ENCODE results near the gene KRT36.

- TF ChIP-seq POLR2AphosphoS5 (IDR thresholded peaks at IDR 0.05; ENCODE audit: low read depth, low read length) (no peak), REST (IDR thresholded peaks at IDR 0.05; ENCODE audit: insufficient read depth in 1 of 2, low read depth in 2 of 2, low read length in 2 of 2) (no peak), TAF1 (IDR thresholded peaks at IDR 0.05; ENCODE audit: borderline replicate concordance, insufficient read depth, low read length) (no peak), SIN3A (IDR thresholded peaks at IDR 0.05; ENCODE audit: borderline replicate concordance, insufficient read depth, low read length) (no peak)
Observed at GRCh38 chr17:41537614-41537954, 47.9 kb upstream of the KRT36 start.

Data from PFSK-1 (cell line).